Thymus (tissue), 14 donors: Measurements from ENCODE around the gene NUCKS1. TPM values are rescaled to one million over a fixed set of nuclear protein-coding genes. Genes with fewer than 3 reads are reported as not detected.

Source experiments
- DNase-seq, 9 donors: peaks; one replicate each; pipeline ENCODE4 v3.0.0-alpha.2; 2013; ENCODE audit warnings: low spot score in 9 of 9, low read depth in 6 of 9, missing footprints in 1 of 9
- H3K27ac ChIP-seq, 2 donors: one replicate each; pipeline ENCODE4 v1.5.1; 2013; ENCODE audit warnings: control low read depth in 1 of 2, low read depth in 1 of 2, low read length in 1 of 2, mild to moderate bottlenecking in 1 of 2, moderate library complexity in 1 of 2
- H3K27me3 ChIP-seq, 2 donors: one replicate each; pipeline ENCODE4 v1.5.1; 2013; ENCODE audit warnings: low read length in 1 of 2; ENCODE audit not compliant: control insufficient read depth in 2 of 2, insufficient read depth in 1 of 2
- H3K36me3 ChIP-seq, 2 donors: one replicate each; pipeline ENCODE4 v1.5.1; 2013; ENCODE audit warnings: low read length in 1 of 2, mild to moderate bottlenecking in 1 of 2, moderate library complexity in 1 of 2; ENCODE audit not compliant: control insufficient read depth in 2 of 2, insufficient read depth in 2 of 2
- H3K4me1 ChIP-seq, 2 donors: one replicate each; pipeline ENCODE4 v1.5.1; 2013; ENCODE audit warnings: low read length in 2 of 2; ENCODE audit not compliant: control insufficient read depth in 2 of 2, insufficient read depth in 2 of 2
- H3K4me3 ChIP-seq, 2 donors: one replicate each; pipeline ENCODE4 v1.5.1; 2013; ENCODE audit warnings: low read length in 2 of 2, control low read depth in 1 of 2, mild to moderate bottlenecking in 1 of 2
- H3K9me3 ChIP-seq, 2 donors: one replicate each; pipeline ENCODE4 v1.5.1; 2013; ENCODE audit warnings: low read length in 1 of 2, mild to moderate bottlenecking in 1 of 2; ENCODE audit not compliant: control insufficient read depth in 2 of 2, insufficient read depth in 1 of 2
- WGBS: extraction: QIAGEN DNeasy Blood & Tissue Kit; methylation state at CpG from one replicate; pipeline ENCODE4 v1.1.7; 2013; 5-methylcytosine and 5-hydroxymethylcytosine counted together
- long read RNA-seq, 10 donors: transcript quantifications; one replicate each; lab custom pipeline, GENCODE V29; 2026
- polyA plus RNA-seq: library from polyadenylated mRNA; stranded (reverse); fragments of 200-250 nt; gene quantifications from one replicate; pipeline ENCODE4 v1.2.3, GENCODE V29; 2013
- total RNA-seq: library from RNA; stranded (reverse); fragments of 120-200 nt; gene quantifications from one replicate; pipeline ENCODE4 v1.2.4, GENCODE V29; 2013
- donor health status: healthy.

The NUCKS1 gene
- total RNA-seq, result 149 TPM
- polyA plus RNA-seq, result 71.8 TPM
- long read RNA-seq, donor 1, full-length matches to known transcripts, result 5 of 18 reads
- long read RNA-seq, donor 1, partial matches to known transcripts, result 13 of 18 reads
- long read RNA-seq, donor 1, other reads (novel, unspliced or antisense), result 0 of 18 reads
- long read RNA-seq, donor 2, full-length matches to known transcripts, result 72 of 264 reads
- long read RNA-seq, donor 2, partial matches to known transcripts, result 178 of 264 reads
- long read RNA-seq, donor 2, other reads (novel, unspliced or antisense), result 14 of 264 reads
- long read RNA-seq, donor 3, full-length matches to known transcripts, result 42 of 248 reads
- long read RNA-seq, donor 3, partial matches to known transcripts, result 206 of 248 reads
- long read RNA-seq, donor 3, other reads (novel, unspliced or antisense), result 0 of 248 reads
- long read RNA-seq, donor 4, full-length matches to known transcripts, result 15 of 130 reads
- long read RNA-seq, donor 4, partial matches to known transcripts, result 115 of 130 reads
- long read RNA-seq, donor 4, other reads (novel, unspliced or antisense), result 0 of 130 reads
- long read RNA-seq, donor 5, full-length matches to known transcripts, result 39 of 392 reads
- long read RNA-seq, donor 5, partial matches to known transcripts, result 346 of 392 reads
- long read RNA-seq, donor 5, other reads (novel, unspliced or antisense), result 7 of 392 reads
- long read RNA-seq, donor 6, full-length matches to known transcripts, result 36 of 99 reads
- long read RNA-seq, donor 6, partial matches to known transcripts, result 63 of 99 reads
- long read RNA-seq, donor 6, other reads (novel, unspliced or antisense), result 0 of 99 reads
- long read RNA-seq, donor 7, full-length matches to known transcripts, result 24 of 189 reads
- long read RNA-seq, donor 7, partial matches to known transcripts, result 165 of 189 reads
- long read RNA-seq, donor 7, other reads (novel, unspliced or antisense), result 0 of 189 reads
- long read RNA-seq, donor 8, full-length matches to known transcripts, result 13 of 42 reads
- long read RNA-seq, donor 8, partial matches to known transcripts, result 29 of 42 reads
- long read RNA-seq, donor 8, other reads (novel, unspliced or antisense), result 0 of 42 reads
- long read RNA-seq, donor 9, full-length matches to known transcripts, result 28 of 154 reads
- long read RNA-seq, donor 9, partial matches to known transcripts, result 126 of 154 reads
- long read RNA-seq, donor 9, other reads (novel, unspliced or antisense), result 0 of 154 reads
- long read RNA-seq, donor 10, full-length matches to known transcripts, result 21 of 124 reads
- long read RNA-seq, donor 10, partial matches to known transcripts, result 103 of 124 reads
- long read RNA-seq, donor 10, other reads (novel, unspliced or antisense), result 0 of 124 reads

DNA sequence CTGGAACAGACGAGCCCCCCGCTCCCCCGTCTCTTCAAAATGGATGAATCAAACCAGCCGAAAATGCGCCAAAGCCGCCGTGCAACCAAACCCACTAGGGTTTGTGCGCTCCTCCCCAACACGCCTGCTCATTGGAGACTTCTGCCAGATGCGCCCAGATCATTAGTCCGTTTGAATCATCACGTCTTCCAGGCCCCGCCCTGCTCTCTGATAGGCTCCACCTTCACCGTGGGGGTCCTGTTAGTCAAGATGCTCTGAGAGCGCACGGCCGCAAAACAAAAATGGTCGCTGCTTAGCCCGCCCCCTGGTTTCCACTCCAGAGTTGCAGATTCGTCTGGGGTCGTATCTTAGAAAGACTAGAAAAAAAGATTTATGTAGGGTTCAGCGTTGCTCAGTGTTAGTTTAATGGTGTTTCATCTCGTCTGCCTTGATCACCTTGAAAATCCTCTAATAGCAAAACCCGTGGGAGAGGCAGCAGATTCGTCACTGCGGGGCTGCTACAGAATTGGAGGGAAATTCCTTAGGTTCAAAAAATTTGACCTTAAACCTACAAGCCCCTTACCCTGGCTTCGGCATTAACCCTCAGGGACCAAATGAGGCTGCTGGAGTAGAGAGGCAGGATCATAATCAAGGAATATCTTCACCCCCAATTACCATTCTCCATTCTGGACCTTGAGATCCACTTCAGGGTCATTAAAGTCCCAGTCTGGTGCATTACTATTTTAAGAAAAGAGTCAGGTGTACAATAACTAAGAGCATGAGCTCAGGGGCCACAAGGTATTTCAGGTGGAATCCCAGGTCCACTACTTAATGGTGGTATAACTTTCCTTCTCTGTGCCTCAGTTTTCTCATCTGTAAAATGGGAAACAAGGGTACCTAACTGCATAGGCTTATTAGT is at the start of gene NUCKS1:
NUCKS1 (minus strand) TSS at position 45 of the 898 bp plus-strand sequence. CDS start 209 bp downstream, outside the sequence.
- Histone ChIP-seq H3K4me1 (peaks cover 8 to 11% of the 10 kb centered on the region in 2 donors), H3K4me3 (peak within 1 kb of the TSS; percentile 72 to 95), H3K27me3 (no peaks in the 10 kb centered on the region), H3K9me3 (no peaks in the 10 kb centered on the region), H3K36me3 (peaks cover 0 to 11% of the 10 kb centered on the region in 2 donors), H3K27ac (peak within 1 kb of the TSS; percentile 96 to 99)
- DNase-seq, result peak; percentile 90 to 99 (median 96)
- under 1% methylated on average over 27 of the region's 27 CpGs for WGBS

DNA sequence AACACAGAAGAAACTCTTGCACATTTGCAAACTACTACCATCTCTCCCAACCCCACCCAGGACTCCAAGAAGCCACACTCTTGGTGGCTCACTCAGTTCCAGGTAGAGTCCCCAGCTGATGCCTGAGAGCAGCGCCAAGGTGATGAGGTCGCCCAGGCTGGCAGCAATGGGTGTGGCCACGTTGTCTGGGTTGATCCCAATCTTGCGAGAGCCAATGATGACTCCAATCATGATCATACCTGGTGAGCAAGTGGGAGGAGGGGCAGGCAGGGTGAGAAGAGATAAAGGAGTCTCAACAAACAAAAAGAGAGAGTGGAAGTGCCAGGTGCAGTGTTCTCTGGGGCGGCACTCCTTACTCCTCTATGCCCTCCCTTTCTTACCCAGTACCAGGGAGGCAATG is 48.6 kb upstream of the NUCKS1 start:
- Histone ChIP-seq H3K4me1 (no peaks in the 10 kb centered on the region), H3K27ac (no peak overlapping the region), H3K27me3 (no peaks in the 10 kb centered on the region), H3K4me3 (no peak overlapping the region), H3K36me3 (peaks cover 20 to 25% of the 10 kb centered on the region in 2 donors), H3K9me3 (no peaks in the 10 kb centered on the region)
- DNase-seq, result no peak
- WGBS, result 97% methylated on average over 5 of the region's 5 CpGs

- no peaks in the 10 kb centered on the region for H3K27me3 ChIP-seq
- peaks cover 22 to 28% of the 10 kb centered on the region in 2 donors for H3K36me3 ChIP-seq
- H3K9me3 ChIP-seq, result no peaks in the 10 kb centered on the region
- no peaks in the 10 kb centered on the region for H3K4me1 ChIP-seq
- H3K4me3 ChIP-seq, result no peak overlapping the region
- no peak overlapping the region for H3K27ac ChIP-seq
- WGBS, result 97% methylated on average over 2 of the region's 2 CpGs
- no peak for DNase-seq
Measured at GRCh38 chr1:205797168-205797567, 47.2 kb upstream of the NUCKS1 start.

- Histone ChIP-seq H3K9me3 (no peaks in the 10 kb centered on the region), H3K36me3 (peaks cover 14 to 26% of the 10 kb centered on the region in 2 donors), H3K27ac (no peak overlapping the region), H3K4me1 (no peaks in the 10 kb centered on the region), H3K27me3 (no peaks in the 10 kb centered on the region), H3K4me3 (no peak overlapping the region)
- 66% methylated on average over 5 of the region's 5 CpGs for WGBS
- no peak for DNase-seq
Measured at GRCh38 chr1:205794011-205794730, 44.2 kb upstream of the NUCKS1 start.

DNA sequence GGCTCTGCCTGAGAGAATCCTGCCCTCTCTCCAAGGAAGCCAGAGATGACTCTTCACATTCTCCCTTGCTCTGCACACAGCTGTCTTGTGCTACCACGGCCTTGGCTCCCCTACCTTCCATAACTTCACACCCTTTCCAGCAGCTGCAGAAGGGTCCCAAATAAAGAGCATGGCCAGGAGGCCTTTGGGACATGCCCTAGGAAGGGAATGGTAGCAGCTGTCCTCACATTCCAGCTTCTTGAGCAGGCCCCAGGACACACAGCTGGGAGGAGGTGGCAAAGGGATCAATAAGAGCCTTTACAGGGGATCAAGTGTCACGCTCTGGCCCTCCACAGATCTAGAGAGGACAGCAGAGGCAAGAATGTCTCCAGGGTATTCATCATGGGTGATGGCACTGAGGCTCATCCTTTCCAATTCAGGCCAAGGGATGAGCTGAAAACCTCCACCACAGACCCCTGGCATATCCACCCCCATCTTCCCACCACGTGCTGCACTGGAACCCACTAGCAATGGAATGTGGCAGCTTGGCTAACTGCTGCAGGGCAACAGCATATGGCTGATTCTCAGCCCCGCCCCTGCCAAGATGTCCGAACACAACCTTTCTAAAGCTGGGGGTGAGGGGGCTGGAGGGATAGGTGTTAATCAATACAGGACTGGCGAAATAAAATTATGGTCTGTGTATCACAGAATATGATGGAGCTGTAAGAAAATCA is 43.1 kb upstream of the NUCKS1 start:
- H3K4me1 ChIP-seq, result no peaks in the 10 kb centered on the region
- DNase-seq, result no peak
- no peak overlapping the region for H3K4me3 ChIP-seq
- no peaks in the 10 kb centered on the region for H3K9me3 ChIP-seq
- 97% methylated on average over 6 of the region's 6 CpGs for WGBS
- peaks cover 9 to 20% of the 10 kb centered on the region in 2 donors for H3K36me3 ChIP-seq
- H3K27me3 ChIP-seq, result no peaks in the 10 kb centered on the region
- no peak overlapping the region for H3K27ac ChIP-seq

GRCh38 chr1:205792481-205792881 is 42.5 kb upstream of the NUCKS1 start:
- Histone ChIP-seq H3K4me3 (no peak overlapping the region), H3K27ac (no peak overlapping the region), H3K4me1 (no peaks in the 10 kb centered on the region), H3K9me3 (no peaks in the 10 kb centered on the region), H3K36me3 (peaks cover 6 to 15% of the 10 kb centered on the region in 2 donors), H3K27me3 (no peaks in the 10 kb centered on the region)
- DNase-seq, result no peak
- 90% methylated on average over 8 of the region's 8 CpGs for WGBS

DNA sequence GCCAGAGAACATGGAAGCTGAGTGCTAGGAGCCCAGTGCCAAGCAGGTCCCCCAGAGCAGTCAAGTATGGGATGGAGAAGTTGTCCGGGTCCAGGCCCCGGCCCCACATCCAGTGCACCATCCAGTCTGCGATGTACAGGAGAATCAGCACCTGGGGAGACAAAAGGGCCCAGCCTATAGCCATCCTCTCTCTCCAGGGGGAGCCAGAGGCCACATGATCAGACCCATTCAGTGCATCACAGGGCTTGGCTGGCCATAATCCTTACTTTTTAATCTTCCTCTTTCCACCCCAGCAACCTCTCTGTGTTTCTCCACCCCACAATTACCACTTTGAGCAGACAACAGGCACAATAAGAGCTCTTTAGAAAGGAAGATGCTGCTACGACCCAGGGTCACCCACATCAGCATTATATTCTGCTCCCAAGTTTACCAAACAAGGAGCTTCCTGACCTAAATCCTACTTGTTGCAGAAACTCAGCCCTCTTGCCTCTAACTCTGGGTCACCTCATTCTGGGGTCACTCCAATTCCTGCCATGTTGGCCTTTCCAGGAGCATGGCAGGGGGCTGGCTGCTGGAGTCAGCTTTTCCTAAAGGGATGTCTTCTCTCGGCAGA is 41.7 kb upstream of the NUCKS1 start:
- DNase-seq, result peak in 5 of 9 donors; percentile 36 to 70 (median 52)
- H3K9me3 ChIP-seq, result no peaks in the 10 kb centered on the region

More for the DNA sequence above, 41.7 kb upstream of the NUCKS1 start:
- 89% methylated on average over 5 of the region's 5 CpGs for WGBS
- Histone ChIP-seq H3K27ac (no peak overlapping the region), H3K4me3 (no peak overlapping the region), H3K27me3 (no peaks in the 10 kb centered on the region), H3K4me1 (no peaks in the 10 kb centered on the region), H3K36me3 (peaks cover 2 to 11% of the 10 kb centered on the region in 2 donors)
